HG02840 (cell line): Measurements from ENCODE around the gene IL11.

Experiments used
- ATAC-seq: cut with Tn5 transposase; IDR thresholded peaks from one replicate; pipeline ENCODE4 v1.9.1; 2021; ENCODE audit warnings: mild to moderate bottlenecking, moderate library complexity, moderate number of reproducible peaks; ENCODE audit not compliant: unreplicated experiment, low FRiP score

The IL11 gene

DNA sequence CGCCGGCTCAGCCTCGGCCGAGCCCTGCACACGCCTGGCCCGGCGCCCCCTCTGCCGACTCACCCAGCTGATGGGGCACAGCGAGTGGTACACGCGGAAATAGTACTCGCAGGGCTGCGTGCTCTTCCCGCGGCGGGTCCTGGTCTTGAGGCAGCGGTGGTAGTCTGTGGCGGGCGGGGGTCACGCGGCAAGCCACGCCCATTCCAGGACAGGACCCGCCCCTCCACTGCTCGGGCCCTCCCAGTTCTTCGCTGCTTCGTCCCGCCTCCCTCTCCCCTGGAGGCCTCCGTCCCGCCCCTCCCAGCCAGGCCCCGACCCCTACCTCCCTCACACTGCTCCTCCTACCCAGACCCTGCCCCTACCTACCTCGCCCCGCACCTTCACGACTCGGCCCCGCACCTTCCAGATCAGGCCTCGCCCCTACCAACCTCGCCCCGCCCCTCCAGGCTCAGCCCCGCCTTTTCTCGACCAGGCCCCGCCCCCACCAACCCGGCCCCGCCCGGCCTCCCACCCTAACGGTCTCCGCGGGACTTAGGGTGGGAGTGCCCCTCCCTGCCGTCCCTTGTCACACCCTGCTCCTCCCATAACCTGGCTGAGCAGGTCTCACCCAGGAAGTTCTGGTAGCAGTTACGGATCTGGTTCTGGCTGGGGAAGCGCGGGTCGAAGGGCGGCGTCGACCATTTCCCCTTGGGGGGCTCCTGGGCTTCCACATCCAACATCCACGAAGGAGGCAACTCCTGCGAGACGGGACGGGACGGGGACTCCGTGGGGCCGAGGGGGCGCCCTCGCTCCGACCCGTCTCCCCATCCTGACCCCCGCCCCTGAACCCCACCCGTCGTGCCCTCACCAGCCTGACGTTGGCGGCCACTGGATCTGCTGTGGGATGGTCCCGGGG, 16.2 kb downstream of the IL11 start:
- no peak for ATAC-seq

- ATAC-seq, result no peak
Measured at GRCh38 chr19:55353356-55353802, 16.9 kb downstream of the IL11 start.

DNA sequence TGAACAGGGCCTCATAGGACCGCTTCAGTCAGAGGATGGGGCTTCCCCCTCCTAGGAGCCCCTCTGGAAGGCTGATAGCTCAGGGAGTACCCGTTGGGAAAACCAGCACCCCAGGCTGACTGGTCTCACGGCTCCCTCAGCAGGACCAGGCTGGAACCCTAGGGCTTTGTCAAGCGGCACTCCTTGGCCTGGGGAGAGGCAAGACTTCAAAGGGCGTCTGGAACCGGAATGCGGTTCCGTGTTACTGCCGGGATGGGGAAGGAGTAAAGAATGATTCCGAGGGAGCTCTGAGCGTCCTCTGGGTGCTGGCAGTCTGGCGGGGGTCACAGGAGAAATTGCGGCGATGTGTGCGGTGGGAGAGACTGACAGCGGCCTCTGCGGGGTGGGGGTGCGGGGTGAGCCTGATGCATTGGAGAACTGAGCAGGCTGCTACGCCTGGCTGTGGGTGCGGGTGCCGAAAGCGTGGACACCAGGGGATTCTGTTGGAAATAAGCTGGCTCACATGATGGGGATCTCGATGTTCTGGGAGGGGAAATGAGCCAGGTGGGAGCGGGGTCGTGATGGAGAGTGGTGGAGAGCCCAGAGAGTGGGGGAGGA, 17.6 kb downstream of the IL11 start:
- ATAC-seq, result no peak

DNA sequence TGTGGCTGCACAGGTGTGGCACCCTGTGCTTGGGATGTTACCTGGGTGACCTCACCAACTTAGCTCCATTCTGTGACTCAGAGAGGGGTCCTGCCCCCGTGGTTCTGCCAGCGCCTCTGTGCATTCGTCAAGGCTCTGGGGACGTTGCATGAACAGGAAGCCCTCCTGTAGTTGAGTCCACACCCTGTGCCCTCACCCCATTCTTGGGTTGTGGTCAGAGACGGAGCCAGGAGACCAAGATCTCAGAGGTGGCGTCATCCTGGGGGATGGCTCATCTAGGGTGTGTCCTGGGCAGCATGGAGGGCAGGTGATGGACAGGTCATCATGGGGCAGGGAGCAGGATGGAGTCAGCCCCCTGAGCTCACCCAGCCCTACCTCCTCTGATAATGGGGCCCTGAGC, 18.2 kb downstream of the IL11 start:
- ATAC-seq, result no peak

- no peak for ATAC-seq
Measured at GRCh38 chr19:55350620-55351315, 19.5 kb downstream of the IL11 start.

- no peak for ATAC-seq
Measured at GRCh38 chr19:55348317-55349034, 21.8 kb downstream of the IL11 start.

- no peak for ATAC-seq
Measured at GRCh38 chr19:55347442-55348009, 22.7 kb downstream of the IL11 start.

DNA sequence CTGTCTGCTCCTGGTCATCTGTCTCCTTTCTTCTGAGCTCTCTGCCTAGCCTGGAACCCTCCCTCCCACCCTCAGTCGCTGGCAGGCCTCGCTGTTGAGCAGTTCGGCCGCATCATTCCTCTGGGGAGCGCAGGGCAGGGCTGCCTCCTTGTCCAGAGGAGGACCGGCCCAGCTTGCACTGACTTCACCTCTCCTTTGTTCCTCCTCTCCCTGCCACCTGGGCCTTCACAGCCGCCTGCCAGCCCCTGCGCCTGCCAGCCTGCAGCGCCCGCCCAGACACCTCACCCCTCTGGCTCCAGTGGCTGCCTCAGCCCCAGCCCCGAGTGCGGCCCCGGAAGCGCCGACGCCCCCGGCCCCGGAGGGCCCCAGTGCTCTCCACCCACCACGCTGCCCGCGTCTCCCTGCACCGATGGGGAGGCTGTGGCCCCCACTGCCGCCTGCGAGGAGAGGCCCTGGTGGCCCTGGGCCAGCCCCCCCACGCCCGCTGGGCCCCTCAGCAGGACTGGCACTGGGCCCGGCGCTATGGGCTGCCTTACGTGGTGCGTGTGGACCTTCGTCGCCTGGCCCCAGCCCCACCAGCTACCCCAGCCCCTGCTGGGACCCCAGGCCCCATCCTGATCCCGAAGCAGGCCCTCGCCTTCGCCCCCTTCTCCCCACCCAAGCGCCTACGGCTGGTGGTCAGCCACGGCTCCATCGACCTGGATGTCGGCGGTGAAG, 23.4 kb downstream of the IL11 start:
- no peak for ATAC-seq

DNA sequence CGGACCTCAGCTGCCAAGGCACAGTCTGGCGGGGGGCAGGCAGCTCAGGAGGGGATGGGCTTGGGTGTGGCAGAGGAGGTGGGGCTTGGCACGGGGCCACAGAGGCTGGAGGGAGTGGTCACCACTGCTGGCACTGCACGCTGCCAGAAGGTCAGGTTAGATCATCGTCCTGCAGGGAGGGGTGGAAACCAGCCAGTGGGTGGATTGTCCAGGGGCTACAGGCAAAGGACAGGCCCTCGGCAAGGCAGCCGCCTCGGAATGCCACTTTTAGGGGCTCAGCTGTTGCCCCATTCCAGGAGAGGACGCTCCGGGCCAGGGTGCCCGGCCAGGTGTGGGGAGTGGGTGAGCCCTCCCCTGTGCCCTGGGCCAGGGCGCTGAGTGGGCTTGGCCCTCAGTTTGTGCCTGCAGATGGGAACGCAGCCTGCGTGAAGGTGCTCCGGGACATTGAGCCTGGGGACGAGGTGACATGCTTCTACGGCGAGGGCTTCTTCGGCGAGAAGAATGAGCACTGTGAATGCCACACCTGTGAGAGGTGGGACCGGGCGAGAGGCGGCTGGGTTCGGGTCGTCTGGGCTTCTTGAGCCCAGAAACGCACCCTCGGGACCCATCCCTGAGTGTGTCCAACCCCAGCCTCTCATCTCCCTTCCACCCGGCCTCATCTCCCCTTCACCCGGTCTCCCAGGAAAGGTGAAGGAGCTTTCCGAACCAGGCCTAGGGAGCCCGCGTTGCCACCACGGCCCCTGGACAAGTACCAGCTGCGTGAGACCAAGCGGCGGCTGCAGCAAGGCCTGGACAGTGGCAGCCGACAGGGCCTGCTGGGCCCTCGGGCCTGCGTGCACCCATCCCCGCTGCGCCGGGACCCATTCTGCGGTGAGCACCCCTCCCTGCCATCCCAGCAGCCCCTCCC, 24.2 kb downstream of the IL11 start:
- no peak for ATAC-seq

DNA sequence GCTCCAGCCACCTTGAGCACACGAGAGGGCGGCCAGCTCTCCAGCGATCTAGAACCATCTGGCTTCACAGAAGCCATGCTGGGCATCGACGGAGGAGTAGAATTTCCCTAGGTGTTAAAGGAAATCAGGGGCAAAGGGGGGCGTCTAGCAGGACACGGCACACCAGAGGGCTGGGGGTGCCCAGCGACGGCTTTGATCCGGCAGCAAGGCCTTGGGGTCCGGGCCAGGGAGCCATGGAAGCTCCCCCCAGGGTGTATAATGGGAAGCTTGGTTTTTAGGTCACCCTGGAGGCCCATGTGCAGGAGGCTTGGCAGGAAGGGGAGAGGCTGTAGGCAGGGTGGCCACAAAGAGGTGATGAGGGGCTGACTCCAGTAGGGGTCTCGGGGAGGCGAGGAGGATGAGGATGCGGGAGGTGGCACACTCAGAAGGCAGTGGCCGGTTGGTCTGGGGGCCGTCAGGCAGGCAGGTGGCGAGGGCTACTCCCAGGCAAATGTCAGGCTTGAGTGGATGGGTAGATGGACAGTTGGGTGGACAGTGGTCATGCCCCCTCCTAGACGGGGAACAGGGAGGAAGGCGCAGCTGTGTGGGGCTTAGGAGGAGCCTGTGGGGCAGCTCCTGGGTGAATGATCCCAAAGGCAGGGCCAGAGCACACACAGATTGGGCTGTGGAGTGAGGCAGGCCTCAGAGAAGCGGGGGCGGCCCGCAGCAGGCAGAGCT, 25.0 kb downstream of the IL11 start:
- ATAC-seq, result no peak

DNA sequence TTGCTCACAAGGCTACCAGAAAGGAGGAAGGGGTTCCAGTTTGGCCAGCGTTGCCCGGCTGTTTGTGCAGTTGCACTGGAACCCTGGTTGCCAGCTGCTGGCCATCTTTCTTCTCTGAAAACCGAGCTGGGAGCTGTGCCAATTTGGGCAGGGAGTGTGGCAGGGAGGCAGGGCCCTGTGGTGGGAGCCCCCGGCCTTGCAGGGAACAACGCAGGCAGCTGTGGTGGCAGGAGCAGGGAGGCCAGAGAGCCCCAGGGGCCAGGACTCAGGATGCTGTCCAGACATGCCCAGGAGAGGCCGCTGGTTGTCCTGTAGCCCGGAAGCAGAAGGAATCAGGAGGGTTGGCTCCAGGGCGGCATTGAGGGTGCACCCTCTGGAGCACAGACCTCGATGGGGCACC, 25.8 kb downstream of the IL11 start:
- ATAC-seq, result no peak

- no peak for ATAC-seq
Measured at GRCh38 chr19:55341595-55342531, 28.4 kb downstream of the IL11 start.

DNA sequence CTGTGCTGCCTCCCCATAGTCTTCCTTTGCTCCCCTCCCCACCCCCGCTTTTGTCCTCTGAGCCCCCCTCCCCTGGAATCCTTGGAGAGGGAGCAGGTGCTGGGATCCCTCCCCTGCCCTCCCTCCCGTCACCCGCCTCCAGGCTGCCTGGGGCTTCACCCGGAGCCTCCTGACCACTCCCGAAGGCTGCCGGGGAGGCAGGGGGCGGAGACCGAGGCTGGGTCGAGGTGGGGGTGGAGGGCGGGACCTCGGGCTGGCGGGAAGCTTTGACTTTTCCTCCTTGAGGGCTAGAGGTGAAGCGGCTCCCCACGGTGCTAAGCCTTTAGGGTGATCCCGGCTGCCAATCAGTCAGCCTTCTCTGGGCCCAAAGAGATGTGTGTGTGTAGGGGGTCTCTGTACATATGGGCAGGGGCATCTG, 29.1 kb downstream of the IL11 start:
- no peak for ATAC-seq

GRCh38 chr19:55340784-55341147, 29.5 kb downstream of the IL11 start:
- ATAC-seq, result no peak

DNA sequence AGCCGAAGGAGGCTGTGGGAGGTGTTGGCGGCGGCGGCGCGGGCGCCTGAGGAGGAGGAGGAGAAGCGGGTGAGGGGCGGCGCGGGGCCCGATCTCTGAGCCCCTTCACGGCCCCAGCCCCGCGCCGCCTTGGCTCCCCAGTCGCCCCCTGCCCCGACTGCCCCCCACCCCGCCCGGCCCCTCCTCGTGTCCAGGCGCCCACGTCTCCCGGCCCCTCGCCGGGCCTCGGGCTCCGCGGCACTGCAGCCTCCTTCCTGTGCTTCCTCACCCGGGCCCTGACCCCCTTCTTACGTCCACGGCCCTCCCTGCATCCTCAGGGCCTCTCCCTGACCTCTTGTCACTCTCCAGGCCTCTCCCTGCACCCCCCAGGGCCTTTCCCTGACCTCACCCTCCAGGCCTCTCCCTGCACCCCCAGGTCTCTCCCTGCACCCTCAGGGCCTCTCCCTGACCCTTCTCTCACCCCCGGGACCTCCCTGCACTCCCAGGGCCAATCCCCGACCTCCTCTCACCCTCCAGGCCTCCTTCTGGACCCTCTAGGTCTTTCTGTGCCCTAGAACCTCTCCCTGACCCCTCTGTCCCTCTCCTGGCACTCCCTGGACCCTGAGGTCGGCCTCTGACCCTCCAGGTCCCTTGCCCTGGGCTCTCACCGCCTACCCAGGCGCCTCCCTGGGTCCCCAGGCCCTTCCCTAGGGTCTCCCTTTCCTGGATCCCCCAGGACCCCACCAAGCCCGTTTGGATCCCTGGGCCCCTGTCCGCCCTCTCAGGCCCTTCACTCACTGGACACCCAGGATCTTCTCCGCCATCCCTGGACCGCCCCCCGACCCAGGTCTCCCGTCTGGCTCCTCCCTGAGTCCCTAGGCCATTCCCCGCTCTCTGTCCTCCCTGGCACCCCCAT, 30.1 kb downstream of the IL11 start:
- ATAC-seq, result no peak
